Measurements from ENCODE around the gene IL11RA. TPM values are rescaled to one million over a fixed set of nuclear protein-coding genes. Genes with fewer than 3 reads are reported as not detected.
"Not testable (repeated sequence)": the region's sequence is repeated elsewhere in the genome, so short reads cannot be mapped to it uniquely, and the experiment has no call there.

The IL11RA gene
- total and polyA plus RNA-seq, 2 experiments from 2014 or later, result 88.2 to 98.7 TPM

- H3K27me3 ChIP-seq, result no peaks in the 10 kb centered on the region
- H3K36me3 ChIP-seq, result peaks cover 3% of the 10 kb centered on the region
- H3K4me3 ChIP-seq, result peak overlapping the region; percentile 43
- no peaks in the 10 kb centered on the region for H3K9me3 ChIP-seq (ENCODE audit: low read depth)
- no peak overlapping the region for H3K27ac ChIP-seq
- TF ChIP-seq CTCF (IDR thresholded peaks at IDR 0.05; ENCODE audit: low read depth, low read length), result no peak
- peaks cover 5% of the 10 kb centered on the region for H3K4me1 ChIP-seq (ENCODE audit: low read depth)
- DNase-seq (ENCODE audit: low read depth in 1 of 2, low spot score in 1 of 2), result no peak
These were observed 13.9 kb upstream of the IL11RA start for GRCh38 chr9:34638138-34638445.

- H3K4me3 ChIP-seq; H3K4me1 ChIP-seq (ENCODE audit: low read depth); H3K27ac ChIP-seq; H3K36me3 ChIP-seq; DNase-seq (ENCODE audit: low read depth in 1 of 2, low spot score in 1 of 2); H3K27me3 ChIP-seq; H3K9me3 ChIP-seq (ENCODE audit: low read depth): not testable (repeated sequence)
These were observed 12.7 kb upstream of the IL11RA start for GRCh38 chr9:34639322-34639721.

GRCh38 chr9:34642679-34643078, 9.3 kb upstream of the IL11RA start:
- Histone ChIP-seq H3K4me3 (no peak overlapping the region), H3K4me1 (ENCODE audit: low read depth) (peaks cover 14% of the 10 kb centered on the region), H3K27ac (no peak overlapping the region), H3K36me3 (no peaks in the 10 kb centered on the region), H3K9me3 (ENCODE audit: low read depth) (no peaks in the 10 kb centered on the region), H3K27me3 (no peaks in the 10 kb centered on the region)
- DNase-seq (ENCODE audit: low read depth in 1 of 2, low spot score in 1 of 2), result peak in 1 of 2 donors; percentile 19
- TF ChIP-seq CTCF (IDR thresholded peaks at IDR 0.05; ENCODE audit: low read depth, low read length), result no peak

- peak in 1 of 2 donors; percentile 14 for DNase-seq (ENCODE audit: low read depth in 1 of 2, low spot score in 1 of 2)
- Histone ChIP-seq H3K9me3 (ENCODE audit: low read depth) (no peaks in the 10 kb centered on the region), H3K4me3 (no peak overlapping the region), H3K27ac (no peak overlapping the region), H3K36me3 (peaks cover 12% of the 10 kb centered on the region), H3K27me3 (no peaks in the 10 kb centered on the region), H3K4me1 (ENCODE audit: low read depth) (peaks cover 15% of the 10 kb centered on the region)
- TF ChIP-seq CTCF (IDR thresholded peaks at IDR 0.05; ENCODE audit: low read depth, low read length), result no peak
These were observed 7.1 kb upstream of the IL11RA start for GRCh38 chr9:34644766-34645314.

DNA sequence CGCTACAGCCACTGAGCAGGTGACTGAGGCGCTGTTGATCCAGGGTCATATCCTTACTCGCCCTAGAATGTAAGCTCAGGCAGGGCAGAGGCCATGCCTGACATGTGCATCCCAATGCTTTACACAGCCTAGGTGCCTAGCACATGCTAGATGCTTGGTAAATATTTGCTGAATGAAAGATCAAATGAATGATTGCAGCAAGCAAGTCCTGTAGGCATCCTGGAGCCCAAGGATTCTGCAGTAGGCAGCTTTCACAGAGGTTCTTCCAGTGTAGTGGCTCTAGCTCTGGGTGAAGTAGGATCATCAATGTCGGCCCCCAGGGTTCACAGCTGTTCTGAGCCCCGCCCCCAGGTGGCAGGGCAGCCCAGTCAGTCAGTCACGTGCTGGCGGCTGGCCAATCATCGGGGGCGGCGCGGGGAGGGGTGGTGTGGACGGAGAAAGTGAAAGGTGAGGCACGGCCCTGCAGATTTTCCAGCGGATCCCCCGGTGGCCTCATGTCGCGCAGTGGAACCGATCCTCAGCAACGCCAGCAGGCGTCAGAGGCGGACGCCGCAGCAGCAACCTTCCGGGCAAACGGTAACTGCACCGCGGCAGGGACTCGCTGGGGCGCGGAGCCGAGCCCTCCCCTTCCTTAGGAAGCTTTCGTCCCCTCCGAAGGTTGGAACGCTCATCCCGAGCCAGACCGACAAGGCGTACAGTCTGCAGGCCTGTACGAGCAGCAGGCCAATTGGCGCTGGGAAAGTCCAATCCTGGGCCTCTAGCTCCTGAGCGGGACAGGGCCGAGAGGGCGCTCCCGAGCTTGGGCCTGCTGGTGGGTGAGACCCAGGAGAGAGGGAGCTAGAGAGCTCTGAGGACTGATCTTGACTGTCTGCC, 5.5 kb upstream of the IL11RA start, which contains the start of gene GALT:
GALT (plus strand) TSS at position 465 of the 873 bp plus-strand sequence; CDS start at position 495, 30 bp downstream.
- Histone ChIP-seq H3K4me1 (ENCODE audit: low read depth) (peaks cover 18% of the 10 kb centered on the region), H3K9me3 (ENCODE audit: low read depth) (no peaks in the 10 kb centered on the region), H3K36me3 (peaks cover 18% of the 10 kb centered on the region), H3K4me3 (peak within 1 kb of the TSS; percentile 61), H3K27me3 (no peaks in the 10 kb centered on the region), H3K27ac (peak within 1 kb of the TSS; percentile 95)
- peak; percentile 60 for TF ChIP-seq CTCF (IDR thresholded peaks at IDR 0.05; ENCODE audit: low read depth, low read length)
- peak; percentile 88 to 94 for DNase-seq (ENCODE audit: low read depth in 1 of 2, low spot score in 1 of 2)

DNA sequence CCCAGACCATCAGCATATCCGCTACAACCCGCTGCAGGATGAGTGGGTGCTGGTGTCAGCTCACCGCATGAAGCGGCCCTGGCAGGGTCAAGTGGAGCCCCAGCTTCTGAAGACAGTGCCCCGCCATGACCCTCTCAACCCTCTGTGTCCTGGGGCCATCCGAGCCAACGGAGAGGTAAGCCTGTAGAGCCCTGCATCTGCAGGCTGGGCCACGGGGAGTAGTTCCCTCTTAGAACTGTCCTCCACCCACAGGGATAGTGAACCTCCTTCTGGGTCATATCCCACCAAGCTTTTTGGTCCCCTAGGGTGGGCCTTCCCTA, 4.9 kb upstream of the IL11RA start:
- no peak for TF ChIP-seq CTCF (IDR thresholded peaks at IDR 0.05; ENCODE audit: low read depth, low read length)
- Histone ChIP-seq H3K27ac (peak overlapping the region; percentile 95), H3K9me3 (ENCODE audit: low read depth) (no peaks in the 10 kb centered on the region), H3K27me3 (no peaks in the 10 kb centered on the region), H3K4me3 (peak overlapping the region; percentile 61), H3K4me1 (ENCODE audit: low read depth) (peaks cover 21% of the 10 kb centered on the region), H3K36me3 (peaks cover 18% of the 10 kb centered on the region)
- no peak for DNase-seq (ENCODE audit: low read depth in 1 of 2, low spot score in 1 of 2)

Data from cardiac muscle cell (in vitro differentiated cells and primary cell).